HG02763 (cell line): ENCODE measurements around the gene PEX7.
"Not testable (repeated sequence)": the region's sequence is repeated elsewhere in the genome, so short reads cannot be mapped to it uniquely, and the experiment has no call there.

Experiments
- ATAC-seq: cut with Tn5 transposase; IDR thresholded peaks from one replicate; pipeline ENCODE4 v1.9.1; 2021; ENCODE audit warnings: mild to moderate bottlenecking, moderate library complexity; ENCODE audit not compliant: unreplicated experiment

The PEX7 gene

GRCh38 chr6:136840276-136841001, 18.0 kb downstream of the PEX7 start:
- ATAC-seq, result no peak

GRCh38 chr6:136843210-136843609, 20.8 kb downstream of the PEX7 start:
- ATAC-seq, result no peak

DNA sequence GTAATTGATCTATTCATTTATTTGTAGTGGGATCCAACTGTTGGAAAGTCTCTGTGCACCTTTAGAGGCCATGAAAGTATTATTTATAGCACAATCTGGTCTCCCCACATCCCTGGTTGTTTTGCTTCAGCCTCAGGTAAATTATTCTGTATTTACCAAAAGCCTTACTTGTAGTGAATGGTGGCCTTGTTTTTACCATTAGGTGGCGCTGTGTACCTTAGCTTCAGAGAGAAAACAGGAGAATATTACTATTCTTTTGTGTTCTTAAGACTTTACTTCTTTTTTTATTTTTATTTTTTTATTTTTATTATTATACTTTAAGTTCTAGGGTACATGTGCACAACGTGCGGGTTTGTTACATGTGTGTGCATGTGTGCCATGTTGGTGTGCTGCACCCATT, 23.7 kb downstream of the PEX7 start:
- no peak for ATAC-seq

GRCh38 chr6:136846477-136846876, 24.1 kb downstream of the PEX7 start:
- not testable (repeated sequence) for ATAC-seq

DNA sequence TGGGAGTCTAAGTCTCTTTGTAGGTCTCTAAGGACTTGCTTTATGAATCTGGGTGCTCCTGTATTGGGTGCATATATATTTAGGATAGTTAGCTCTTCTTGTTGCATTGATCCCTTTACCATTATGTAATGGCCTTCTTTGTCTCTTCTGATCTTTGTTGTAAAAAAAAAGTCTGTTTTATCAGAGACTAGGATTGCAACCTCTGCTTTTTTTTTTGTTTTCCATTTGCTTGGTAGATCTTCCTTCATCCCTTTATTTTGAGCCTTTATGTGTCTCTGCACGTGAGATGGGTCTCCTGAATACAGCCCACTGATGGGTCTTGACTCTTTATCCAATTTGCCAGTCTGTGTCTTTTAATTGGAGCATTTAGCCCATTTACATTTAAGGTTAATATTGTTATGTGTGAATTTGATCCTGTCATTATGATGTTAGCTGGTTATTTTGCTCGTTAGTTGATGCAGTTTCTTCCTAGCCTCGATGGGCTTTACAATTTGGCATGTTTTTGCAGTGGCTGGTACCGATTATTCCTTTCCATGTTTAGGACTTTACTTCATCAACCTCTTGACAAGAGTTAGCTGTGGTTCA, 27.7 kb downstream of the PEX7 start:
- not testable (repeated sequence) for ATAC-seq

DNA sequence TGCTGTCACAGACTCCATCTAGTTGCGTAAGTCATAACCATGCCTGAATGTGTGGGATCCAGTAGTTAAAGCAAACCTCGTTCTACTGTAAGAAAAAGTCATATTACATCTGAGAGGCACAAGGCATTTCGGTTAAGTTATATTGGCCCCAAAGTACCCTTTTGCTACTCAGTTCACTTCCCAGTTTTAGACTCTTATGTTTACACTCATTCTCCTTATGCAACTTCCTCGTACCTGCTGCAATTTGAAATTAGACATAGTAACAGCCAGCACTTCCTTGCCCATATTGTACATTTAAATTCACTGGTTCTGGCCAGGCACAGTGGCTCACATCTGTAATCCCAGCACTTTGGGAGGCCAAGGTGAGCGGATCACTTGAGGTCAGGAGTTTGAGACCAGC, 37.0 kb downstream of the PEX7 start:
- no peak for ATAC-seq

GRCh38 chr6:136860043-136860442, 37.7 kb downstream of the PEX7 start:
- no peak for ATAC-seq

GRCh38 chr6:136862662-136863061, 40.3 kb downstream of the PEX7 start:
- ATAC-seq, result no peak

DNA sequence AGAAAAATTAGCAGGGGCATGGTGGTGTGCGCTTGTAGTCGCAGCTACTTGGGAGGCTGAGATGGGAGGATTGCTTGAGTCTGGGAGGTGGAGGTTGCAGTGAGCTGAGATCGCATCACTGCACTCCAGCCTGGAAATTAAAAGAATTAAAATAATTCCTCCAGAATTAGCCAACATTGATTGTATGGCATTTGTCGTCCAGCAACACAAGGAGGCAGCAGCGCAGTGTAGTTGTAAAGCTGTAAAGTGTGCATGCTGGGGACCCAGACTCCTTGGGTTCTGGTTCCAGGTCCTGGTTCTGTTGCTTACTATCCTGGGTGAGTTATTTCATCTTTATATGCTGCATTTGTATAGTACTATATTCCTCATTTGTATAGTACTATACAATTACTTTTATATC, 41.4 kb downstream of the PEX7 start:
- no peak for ATAC-seq

DNA sequence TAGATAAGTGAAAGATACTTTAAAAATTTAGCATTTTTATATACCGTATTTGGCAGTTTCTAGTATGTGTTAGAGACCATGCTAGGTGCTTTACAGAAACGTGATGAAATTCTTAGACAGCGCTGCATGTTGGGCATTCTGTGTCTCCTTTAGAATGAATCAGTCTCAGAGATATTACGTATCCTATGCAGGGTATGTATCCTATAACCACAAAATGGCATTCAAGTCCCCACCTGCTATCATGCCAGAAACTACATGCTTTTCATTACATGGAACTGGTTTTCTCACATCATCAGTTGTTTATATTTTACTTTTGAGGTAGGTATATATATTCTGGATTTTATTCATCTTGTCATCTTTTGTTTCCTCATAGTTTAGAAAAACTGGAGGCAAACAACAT, 42.3 kb downstream of the PEX7 start:
- no peak for ATAC-seq

DNA sequence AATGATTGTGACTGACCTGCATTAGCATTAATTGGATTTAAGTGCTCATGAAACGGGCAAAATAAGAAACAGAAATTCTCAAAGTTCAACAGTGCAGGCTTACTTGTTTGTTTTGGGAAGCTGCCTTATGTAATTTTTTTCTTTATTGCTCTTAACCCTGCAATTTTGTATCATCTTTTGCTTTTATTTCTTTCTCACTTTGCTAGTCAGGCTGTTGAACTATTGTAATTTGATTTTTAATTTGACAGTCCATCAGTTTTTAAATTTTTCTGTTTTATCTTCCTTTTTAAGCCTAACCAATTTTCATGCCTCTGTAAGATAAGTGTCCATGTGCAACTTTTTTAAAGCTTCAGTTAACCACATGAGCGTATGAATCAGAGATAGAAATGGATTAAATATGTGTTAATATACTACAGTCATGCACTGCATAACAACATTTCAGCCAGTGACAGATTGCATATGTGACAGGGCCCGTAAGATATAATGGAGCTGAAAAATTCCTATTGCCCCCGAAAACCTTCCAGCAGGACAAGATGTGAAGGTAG, 44.6 kb downstream of the PEX7 start:
- ATAC-seq, result no peak

DNA sequence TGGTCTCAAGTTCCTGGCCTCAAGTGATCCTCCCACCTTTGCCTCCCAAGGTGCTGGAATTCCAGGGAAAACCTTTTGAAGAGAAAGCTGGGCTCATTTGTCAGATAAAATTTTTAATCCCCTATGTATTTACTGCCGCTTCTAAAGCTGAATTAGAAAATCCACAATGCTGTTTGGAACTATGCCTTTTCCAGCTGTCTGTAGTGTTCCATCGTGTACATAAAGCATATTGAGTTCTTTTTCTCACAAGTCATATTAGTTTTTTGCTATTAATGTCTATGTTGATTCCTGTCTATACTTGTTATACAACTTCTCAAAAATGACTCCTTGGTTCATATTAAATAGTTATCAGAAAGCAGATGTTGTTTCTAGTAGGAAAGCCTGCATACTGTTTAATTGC, 47.1 kb downstream of the PEX7 start:
- no peak for ATAC-seq

DNA sequence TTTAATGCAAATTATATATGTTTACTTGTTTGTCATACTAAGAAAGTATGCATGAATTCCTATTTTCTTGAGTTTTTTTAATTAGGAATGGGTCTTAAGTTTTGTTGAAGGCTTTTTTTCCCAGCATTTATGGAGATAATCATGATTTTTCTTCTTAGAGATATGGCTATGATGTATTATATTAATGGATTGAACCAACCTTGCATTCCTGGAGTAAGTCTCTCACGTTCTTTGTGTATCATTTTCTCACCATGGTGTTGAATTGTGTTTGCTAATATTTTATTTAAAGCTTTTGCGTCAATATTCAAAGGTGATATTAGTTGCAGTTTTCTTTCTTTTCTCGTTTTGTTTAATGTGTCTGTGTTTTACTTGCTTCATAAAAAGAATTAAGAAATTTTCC, 51.4 kb downstream of the PEX7 start:
- ATAC-seq, result no peak

DNA sequence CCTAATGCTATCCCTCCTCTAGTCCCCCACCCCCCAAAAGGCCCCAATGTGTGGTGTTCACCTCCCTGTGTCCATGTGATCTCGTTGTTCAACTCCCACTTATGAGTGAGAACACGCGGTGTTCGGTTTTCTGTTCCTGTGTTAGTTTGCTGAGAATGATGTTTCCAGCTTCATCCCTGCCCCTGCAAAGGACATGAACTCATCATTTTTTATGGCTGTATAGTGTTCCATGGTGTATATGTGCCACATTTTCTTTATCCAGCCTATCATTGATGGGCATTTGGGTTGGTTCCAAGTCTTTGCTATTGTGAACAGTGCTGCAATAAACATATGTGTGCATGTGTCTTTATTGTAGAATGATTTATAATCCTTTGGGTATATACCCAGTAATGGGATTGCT, 54.1 kb downstream of the PEX7 start:
- ATAC-seq, result not testable (repeated sequence)

DNA sequence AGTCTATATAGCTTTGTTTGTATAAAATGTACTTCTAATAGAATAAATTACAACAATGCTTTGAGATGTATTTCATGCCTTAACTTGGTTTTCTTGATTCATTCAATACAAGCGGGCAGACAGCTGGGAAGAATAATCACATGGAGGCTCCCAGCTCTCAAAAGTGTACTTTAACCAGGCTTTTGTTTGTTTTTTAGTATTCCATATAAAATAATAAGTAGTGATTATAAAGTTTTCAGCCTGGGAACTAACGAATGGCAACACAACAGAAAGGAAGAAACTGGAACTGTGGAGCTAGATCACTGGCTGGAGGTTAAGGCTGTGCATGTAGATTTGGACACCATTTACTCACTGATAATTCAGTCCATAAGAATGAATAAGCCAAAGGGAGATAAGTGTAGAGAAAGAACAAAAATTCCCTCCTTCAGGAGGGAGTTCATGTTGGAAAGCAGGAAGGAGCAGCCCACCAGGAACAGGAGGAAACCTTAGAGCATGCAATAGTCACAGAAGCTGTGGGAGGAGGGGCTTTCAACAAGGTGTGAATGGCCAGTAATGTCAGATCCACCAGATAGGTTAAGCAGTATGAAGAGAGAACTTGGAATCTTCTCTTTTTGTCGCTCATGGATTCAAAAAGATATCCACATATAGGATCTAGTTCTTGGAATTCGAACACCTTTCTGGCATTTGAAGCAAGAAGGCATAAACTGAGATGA, 58.5 kb downstream of the PEX7 start:
- no peak for ATAC-seq

- no peak for ATAC-seq
Measured at GRCh38 chr6:136886091-136886490, 63.7 kb downstream of the PEX7 start.

DNA sequence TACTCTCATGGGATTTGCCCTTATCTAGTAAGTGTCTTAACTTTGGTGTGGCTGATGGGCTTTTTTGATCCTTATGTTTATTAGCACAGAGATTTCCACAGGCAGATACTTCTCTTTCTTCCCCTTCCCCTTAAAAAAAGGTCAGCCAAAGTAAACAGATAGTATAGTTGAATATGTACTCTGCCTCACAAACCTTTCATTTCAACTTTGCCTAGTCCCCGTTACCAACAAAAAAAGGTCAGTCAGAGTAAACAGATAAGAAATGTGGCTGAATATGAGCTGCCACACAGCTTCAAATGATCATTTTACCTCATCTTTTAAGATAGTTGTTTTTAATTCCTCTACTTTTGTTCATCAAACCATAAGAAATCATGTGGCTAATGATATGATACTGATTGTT, 65.6 kb downstream of the PEX7 start:
- no peak for ATAC-seq

DNA sequence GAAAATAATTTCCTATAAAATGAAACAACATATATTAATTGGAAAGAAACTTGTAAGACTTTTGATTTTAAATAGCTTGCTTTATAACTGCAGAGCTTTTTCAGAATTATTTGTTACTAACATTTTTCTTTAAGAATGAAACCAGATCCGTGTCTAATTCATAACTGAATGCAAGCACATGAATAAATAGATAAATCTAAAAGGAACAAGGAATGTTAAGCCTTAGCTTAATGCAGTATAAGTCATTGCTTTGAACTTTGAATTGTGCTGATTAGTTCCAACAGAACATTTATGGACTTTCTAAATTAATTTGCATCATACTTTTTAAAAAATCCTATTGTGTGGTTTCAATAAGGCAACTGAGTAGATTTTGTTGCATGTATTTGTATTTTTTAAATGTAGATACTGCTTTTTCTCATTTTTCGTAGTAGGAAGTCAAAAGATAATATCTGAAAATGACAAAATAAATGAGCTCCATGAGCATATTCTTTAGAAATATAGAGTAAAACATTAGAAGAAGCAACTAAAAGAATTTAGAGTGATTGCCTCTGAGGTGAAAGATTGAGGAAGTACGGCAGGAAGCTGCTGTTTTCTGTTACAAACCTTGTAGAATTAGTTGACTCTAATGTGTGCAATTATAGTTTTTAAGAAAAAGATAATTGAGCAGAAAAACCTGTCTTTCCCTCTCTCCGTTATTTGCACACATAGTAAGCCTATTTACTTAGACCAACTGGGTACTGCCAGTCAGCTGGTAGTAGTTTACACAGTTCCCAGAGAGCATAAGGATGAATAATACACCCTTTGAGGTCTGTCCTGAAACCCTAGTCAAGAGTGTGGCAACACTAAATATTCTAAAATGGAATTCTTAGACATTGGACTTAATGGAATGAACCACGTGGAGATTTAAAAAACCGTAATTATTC, 67.1 kb downstream of the PEX7 start:
- ATAC-seq, result no peak

GRCh38 chr6:136890194-136890839, 67.9 kb downstream of the PEX7 start:
- ATAC-seq, result no peak

- no peak for ATAC-seq
Measured at GRCh38 chr6:136890986-136891385, 68.6 kb downstream of the PEX7 start.
